Uterus (tissue), 4 donors: ENCODE measurements around the gene C10orf53. TPM values are rescaled to one million over a fixed set of nuclear protein-coding genes. Genes with fewer than 3 reads are reported as not detected.

Source experiments
- DNase-seq, 2 donors: peaks; one replicate each; pipeline ENCODE4 v3.0.0-alpha.2; 2019 to 2020
- H3K27ac ChIP-seq, 2 donors: fragments of 200-600 bp; sonication (generic); 1 replicate in 1 of 2; 2 replicates in 1 of 2; pipeline ENCODE4 v1.5.1; 2016 to 2018
- H3K27me3 ChIP-seq, 2 donors: fragments of 200-600 bp; sonication (generic); one replicate each; pipeline ENCODE4 v1.5.1; 2018 to 2019; ENCODE audit warnings: control low read depth in 1 of 2
- H3K36me3 ChIP-seq, 2 donors: fragments of 200-600 bp; sonication (generic); one replicate each; pipeline ENCODE4 v1.5.1; 2019; ENCODE audit warnings: control low read depth in 1 of 2
- H3K4me1 ChIP-seq, 2 donors: fragments of 200-600 bp; sonication (generic); one replicate each; pipeline ENCODE4 v1.5.1; 2018 to 2019; ENCODE audit warnings: control low read depth in 1 of 2
- H3K4me3 ChIP-seq, 2 donors: fragments of 200-600 bp; sonication (generic); 1 replicate in 1 of 2; 2 replicates in 1 of 2; pipeline ENCODE4 v1.5.1; 2018 to 2019; ENCODE audit warnings: mild to moderate bottlenecking in 1 of 2
- H3K9me3 ChIP-seq, 2 donors: fragments of 200-600 bp; sonication (generic); one replicate each; pipeline ENCODE4 v1.5.1; 2019; ENCODE audit warnings: control low read depth in 1 of 2
- CTCF ChIP-seq, 4 experiments: fragments of 200-600 bp in 2 of 4; fragments of 450-650 bp in 2 of 4; sonication (generic) in 2 of 4; IDR thresholded peaks; one replicate each; pipeline ENCODE4 v1.5.1; 2016 to 2019; ENCODE audit warnings: antibody characterized with exemption in 4 of 4, mild to moderate bottlenecking in 2 of 4, moderate library complexity in 1 of 4
- POLR2A ChIP-seq, 2 donors: fragments of 450-650 bp; IDR thresholded peaks; one replicate each; pipeline ENCODE4 v1.6.1; 2016; ENCODE audit warnings: antibody characterized with exemption in 2 of 2, mild to moderate bottlenecking in 1 of 2, moderate library complexity in 1 of 2
- intact Hi-C: fragments of 100-400 bp; cut with DNase I; formaldehyde crosslinking; loops from one replicate; pipeline ENCODE4 v1.15.1; 2023; ENCODE audit warnings: low total_unique reads
- total RNA-seq, 4 donors: library from RNA; depleted of rRNA in 3 of 4; stranded (reverse); fragments of >200 nt in 3 of 4; gene quantifications; one replicate each; pipeline versions ENCODE4 v1.1.0 to v1.2.4, GENCODE V29; 2014 to 2023
- donor health status: DM: yes; HTN: yes; CAD: no.

C10orf53 gene
- total RNA-seq, 4 donors from 2014 or later: not detected

- Histone ChIP-seq H3K27me3 (no peaks in the 10 kb centered on the region), H3K9me3 (no peaks in the 10 kb centered on the region), H3K4me1 (no peaks in the 10 kb centered on the region), H3K27ac (no peak overlapping the region), H3K36me3 (no peaks in the 10 kb centered on the region), H3K4me3 (no peak overlapping the region)
- no peak for DNase-seq
- intact Hi-C loops: loop anchor here (2.0 kb wide), 1 partner anchor 14 kb away; no protein-coding TSS in a partner anchor
- TF ChIP-seq CTCF (IDR thresholded peaks at IDR 0.05) (no peak), POLR2A (IDR thresholded peaks at IDR 0.05) (no peak)
Measured at GRCh38 chr10:49726593-49726992, 47.1 kb downstream of the C10orf53 start.

GRCh38 chr10:49733866-49734265, 54.4 kb downstream of the C10orf53 start:
- DNase-seq: no peak
- intact Hi-C loops: no loop called here
- Histone ChIP-seq H3K4me1 (no peaks in the 10 kb centered on the region), H3K27ac (no peak overlapping the region), H3K36me3 (no peaks in the 10 kb centered on the region), H3K27me3 (no peaks in the 10 kb centered on the region), H3K4me3 (no peak overlapping the region), H3K9me3 (no peaks in the 10 kb centered on the region)
- TF ChIP-seq CTCF (IDR thresholded peaks at IDR 0.05) (no peak), POLR2A (IDR thresholded peaks at IDR 0.05) (no peak)

- no peak for DNase-seq
Measured at GRCh38 chr10:49734676-49735075, 55.2 kb downstream of the C10orf53 start.

GRCh38 chr10:49735161-49735560, 55.7 kb downstream of the C10orf53 start:
- Histone ChIP-seq H3K4me3 (no peak overlapping the region), H3K27me3 (no peaks in the 10 kb centered on the region), H3K27ac (no peak overlapping the region), H3K36me3 (no peaks in the 10 kb centered on the region), H3K9me3 (no peaks in the 10 kb centered on the region), H3K4me1 (no peaks in the 10 kb centered on the region)
- TF ChIP-seq POLR2A (IDR thresholded peaks at IDR 0.05) (no peak), CTCF (IDR thresholded peaks at IDR 0.05) (no peak)
- intact Hi-C loops: no loop called here
- no peak for DNase-seq

More at GRCh38 chr10:49734676-49735075, 55.2 kb downstream of the C10orf53 start:
- no peak for TF ChIP-seq CTCF (IDR thresholded peaks at IDR 0.05)
- TF ChIP-seq POLR2A (IDR thresholded peaks at IDR 0.05): no peak
- H3K4me1 ChIP-seq: no peaks in the 10 kb centered on the region
- no peaks in the 10 kb centered on the region for H3K9me3 ChIP-seq
- intact Hi-C loops: no loop called here
- no peak overlapping the region for H3K4me3 ChIP-seq
- H3K36me3 ChIP-seq: no peaks in the 10 kb centered on the region
- H3K27ac ChIP-seq: no peak overlapping the region
- no peaks in the 10 kb centered on the region for H3K27me3 ChIP-seq

- DNase-seq: no peak
- H3K9me3 ChIP-seq: no peaks in the 10 kb centered on the region
- no peaks in the 10 kb centered on the region for H3K27me3 ChIP-seq
- no peaks in the 10 kb centered on the region for H3K36me3 ChIP-seq
- intact Hi-C loops: no loop called here
- no peak overlapping the region for H3K27ac ChIP-seq
- H3K4me3 ChIP-seq: no peak overlapping the region
- no peak for TF ChIP-seq CTCF (IDR thresholded peaks at IDR 0.05)
- H3K4me1 ChIP-seq: no peaks in the 10 kb centered on the region
Measured at GRCh38 chr10:49735848-49736563, 56.6 kb downstream of the C10orf53 start.
